HepG2 (cell line): ENCODE data around the gene GRB2. TPM values are rescaled to one million over a fixed set of nuclear protein-coding genes. Genes with fewer than 3 reads are reported as not detected.

Source experiments
- CCAR2 ChIP-seq: fragments of 200-400 bp; formaldehyde crosslinking; optimal IDR thresholded peaks from 2 replicates; pipeline ENCODE3; 2018; ENCODE audit warnings: low read depth, mild to moderate bottlenecking, low read length, moderate library complexity
- DPF2 ChIP-seq: sonication (generic); formaldehyde crosslinking; IDR thresholded peaks from 2 replicates; pipeline ENCODE4 v1.4.0; 2020; ENCODE audit warnings: mild to moderate bottlenecking, low read depth, missing genetic modification reagents, borderline replicate concordance
- FOSL2 ChIP-seq: sonication (generic); formaldehyde crosslinking; IDR thresholded peaks from 2 replicates; pipeline ENCODE4 v1.4.0; 2020; ENCODE audit warnings: missing genetic modification reagents
- MAFG ChIP-seq: sonication (generic); formaldehyde crosslinking; IDR thresholded peaks from 2 replicates; pipeline ENCODE4 v1.5.1; 2020; ENCODE audit warnings: mild to moderate bottlenecking, missing genetic modification reagents
- MXD4 ChIP-seq: IDR thresholded peaks from 2 replicates; pipeline ENCODE4 v1.6.1; 2016; ENCODE audit warnings: mild to moderate bottlenecking, missing biosample characterization, missing genetic modification reagents
- MYPOP ChIP-seq: sonication (generic); formaldehyde crosslinking; IDR thresholded peaks from 2 replicates; pipeline ENCODE4 v1.8.1; 2023; ENCODE audit warnings: mild to moderate bottlenecking, moderate library complexity, missing genetic modification reagents
- PHF20 ChIP-seq: sonication (generic); formaldehyde crosslinking; IDR thresholded peaks from 2 replicates; pipeline ENCODE4 v1.5.0; 2020; ENCODE audit warnings: mild to moderate bottlenecking, missing genetic modification reagents
- SRF ChIP-seq: IDR thresholded peaks from 2 replicates; pipeline ENCODE4 v1.6.1; 2011; ENCODE audit warnings: mild to moderate bottlenecking, low read depth, low read length, moderate library complexity
- TFDP2 ChIP-seq: sonication (generic); formaldehyde crosslinking; IDR thresholded peaks from 2 replicates; pipeline ENCODE4 v1.4.0; 2020; ENCODE audit warnings: missing genetic modification reagents
- TOPORS ChIP-seq: sonication (generic); formaldehyde crosslinking; IDR thresholded peaks from 2 replicates; pipeline ENCODE4 v1.8.0; 2023; ENCODE audit warnings: mild to moderate bottlenecking, missing genetic modification reagents
- ZBTB34 ChIP-seq: sonication (generic); formaldehyde crosslinking; IDR thresholded peaks from 2 replicates; pipeline ENCODE4 v1.8.0; 2022; ENCODE audit warnings: mild to moderate bottlenecking, missing genetic modification reagents
- ZFP90 ChIP-seq: sonication (generic); formaldehyde crosslinking; IDR thresholded peaks from 2 replicates; pipeline ENCODE4 v1.8.0; 2022; ENCODE audit warnings: missing genetic modification reagents, mild to moderate bottlenecking, inconsistent platforms, borderline replicate concordance
- ZNF121 ChIP-seq: sonication (generic); formaldehyde crosslinking; IDR thresholded peaks from 2 replicates; pipeline ENCODE4 v1.5.0; 2020; ENCODE audit warnings: mild to moderate bottlenecking, missing genetic modification reagents
- ZNF24 ChIP-seq: fragments of 450-650 bp; IDR thresholded peaks from 2 replicates; pipeline ENCODE4 v1.6.1; 2017; ENCODE audit warnings: antibody characterized with exemption, mild to moderate bottlenecking
- ZNF253 ChIP-seq: sonication (generic); formaldehyde crosslinking; IDR thresholded peaks from 2 replicates; pipeline ENCODE4 v1.8.0; 2022; ENCODE audit warnings: mild to moderate bottlenecking, missing genetic modification reagents, borderline replicate concordance
- ZNF460 ChIP-seq: sonication (generic); formaldehyde crosslinking; IDR thresholded peaks from 2 replicates; pipeline ENCODE4 v1.5.1; 2020; ENCODE audit warnings: missing genetic modification reagents, mild to moderate bottlenecking, borderline replicate concordance
- ZNF619 ChIP-seq: sonication (generic); formaldehyde crosslinking; IDR thresholded peaks from 2 replicates; pipeline ENCODE4 v1.4.0; 2020; ENCODE audit warnings: mild to moderate bottlenecking, missing genetic modification reagents
- ZNF639 ChIP-seq: conservative IDR thresholded peaks from 2 replicates; pipeline ENCODE4 v1.6.1; 2018; ENCODE audit warnings: missing genetic modification reagents
- ZNF773 ChIP-seq: sonication (generic); formaldehyde crosslinking; IDR thresholded peaks from 2 replicates; pipeline ENCODE4 v1.4.0; 2020; ENCODE audit warnings: missing genetic modification reagents, borderline replicate concordance
- ZNF777 ChIP-seq: sonication (generic); formaldehyde crosslinking; IDR thresholded peaks from 2 replicates; pipeline ENCODE4 v1.4.0; 2020; ENCODE audit warnings: missing genetic modification reagents
- ZNF83 ChIP-seq: sonication (generic); formaldehyde crosslinking; IDR thresholded peaks from 2 replicates; pipeline ENCODE4 v1.4.0; 2020; ENCODE audit warnings: missing genetic modification reagents, mild to moderate bottlenecking, borderline replicate concordance
- ZUFSP ChIP-seq: sonication (generic); formaldehyde crosslinking; IDR thresholded peaks from 2 replicates; pipeline ENCODE4 v1.9.0; 2021; ENCODE audit warnings: missing genetic modification reagents, mild to moderate bottlenecking, borderline replicate concordance
- polyA plus RNA-seq, 8 experiments: library from polyadenylated mRNA; depleted of rRNA in 3 of 8; stranded (reverse) in 7 of 8; unstranded in 1 of 8; fragments of >200 nt; fragmentation: Illumina TruSeq in 4 of 8; extraction: Trizol in 4 of 8; gene quantifications; 2 replicates each; pipeline versions ENCODE4 v1.2.1 to v1.2.3, GENCODE V29; 2011 to 2016; ENCODE audit warnings: low read depth in 4 of 8, missing spikeins in 1 of 8, mixed read lengths in 1 of 8; ENCODE audit not compliant: insufficient read depth in 1 of 8
- total RNA-seq, 5 experiments: library from RNA; depleted of rRNA; stranded (reverse); fragments of >200 nt; fragmentation: Illumina TruSeq; extraction: Trizol; gene quantifications; 2 replicates each; pipeline ENCODE4 v1.2.3, GENCODE V29; 2016; ENCODE audit warnings: low read depth in 1 of 5

Gene GRB2
- total and polyA plus RNA-seq, 2 of the 13 experiments (the other 11 are each of a cell fraction or from before 2014, with no cell fraction given): 84.6 to 92.3 TPM

GRCh38 chr17:75270218-75270965, 135.1 kb downstream of the GRB2 start (continued):
- TF ChIP-seq SRF: no peak
- TF ChIP-seq MXD4: peak; percentile 43; the same call in 1 of the 2 replicates
- TF ChIP-seq ZNF619 (CRISPR knock-in tag): peak; percentile 90; the same call in 1 of the 2 replicates
- TF ChIP-seq ZNF24: no peak
- TF ChIP-seq CCAR2: no peak
- TF ChIP-seq ZUFSP (CRISPR knock-in tag): no peak
- no peak; the same call in 1 of the 2 replicates for TF ChIP-seq ZFP90
- peak; percentile 35; the same call in 1 of the 2 replicates for TF ChIP-seq MAFG (CRISPR knock-in tag)
- TF ChIP-seq MYPOP (CRISPR knock-in tag): peak; percentile 79
- TF ChIP-seq ZNF460 (CRISPR knock-in tag): peak; percentile 9; the same call in 1 of the 2 replicates
- 0 out of 2 replicates have a peak, but pooled peaks have one; percentile 36 for TF ChIP-seq ZNF253
- TF ChIP-seq TOPORS (CRISPR knock-in tag): no peak
- TF ChIP-seq TFDP2 (CRISPR knock-in tag): peak; percentile 58
- no peak for TF ChIP-seq ZBTB34 (CRISPR knock-in tag)
- TF ChIP-seq ZNF639 (CRISPR knock-in tag): no peak
- no peak for TF ChIP-seq ZNF773
- peak; percentile 4; the same call in 1 of the 2 replicates for TF ChIP-seq FOSL2 (CRISPR knock-in tag)
- no peak; the same call in 1 of the 2 replicates for TF ChIP-seq DPF2
- TF ChIP-seq ZNF83 (CRISPR knock-in tag): no peak
- TF ChIP-seq ZNF777 (CRISPR knock-in tag): peak; percentile 89
- TF ChIP-seq ZNF121 (CRISPR knock-in tag): peak; percentile 50; the same call in 1 of the 2 replicates
- TF ChIP-seq PHF20 (CRISPR knock-in tag): no peak
